OCI-LY1 (cell line): Measurements from ENCODE around the gene ZNF117.
"Not testable (repeated sequence)": the region's sequence is repeated elsewhere in the genome, so short reads cannot be mapped to it uniquely, and the experiment has no call there.

Experiments used
- H2AFZ ChIP-seq: fragments of 200-600 bp; sonication (generic), shearing (Covaris generic); 2 replicates; pipeline ENCODE4 v1.6.0; 2014; ENCODE audit warnings: antibody characterized with exemption, mild to moderate bottlenecking, low read length
- H3F3A ChIP-seq: fragments of 200-600 bp; sonication (generic), shearing (Covaris generic); 2 replicates; pipeline ENCODE4 v1.6.0; 2014; ENCODE audit warnings: mild to moderate bottlenecking, antibody characterized with exemption, low read length, moderate library complexity; ENCODE audit not compliant: insufficient read depth
- H3K27ac ChIP-seq: fragments of 200-600 bp; sonication (generic); 2 replicates; pipeline ENCODE4 v1.5.1; 2014; ENCODE audit warnings: low read length, mixed run types, mild to moderate bottlenecking, low read depth; ENCODE audit not compliant: poor library complexity, severe bottlenecking
- H3K27me3 ChIP-seq: fragments of 200-600 bp; sonication (generic); 2 replicates; pipeline ENCODE4 v1.6.0; 2014; ENCODE audit warnings: antibody characterized with exemption, mild to moderate bottlenecking, low read length, moderate library complexity; ENCODE audit not compliant: insufficient read depth
- H3K36me3 ChIP-seq: fragments of 200-600 bp; sonication (generic); 2 replicates; pipeline ENCODE4 v1.6.1; 2014; ENCODE audit warnings: mild to moderate bottlenecking, antibody characterized with exemption, low read length, moderate library complexity, mixed read lengths; ENCODE audit not compliant: insufficient read depth
- H3K4me1 ChIP-seq: fragments of 200-600 bp; sonication (generic); 2 replicates; pipeline ENCODE4 v1.5.1; 2014; ENCODE audit warnings: mild to moderate bottlenecking, low read length, moderate library complexity; ENCODE audit not compliant: insufficient read depth, severe bottlenecking
- H3K4me2 ChIP-seq: fragments of 200-600 bp; sonication (generic), shearing (Covaris generic); 2 replicates; pipeline ENCODE4 v1.6.1; 2014; ENCODE audit warnings: low read length
- H3K4me3 ChIP-seq: fragments of 200-600 bp; sonication (generic); 2 replicates; pipeline ENCODE4 v1.5.1; 2014; ENCODE audit warnings: low read length, low read depth, mild to moderate bottlenecking, mixed read lengths; ENCODE audit not compliant: poor library complexity, severe bottlenecking
- H3K79me2 ChIP-seq: fragments of 200-600 bp; shearing (Covaris generic); 2 replicates; pipeline ENCODE4 v1.6.1; 2016; ENCODE audit warnings: mixed run types, low read length, mixed read lengths; ENCODE audit not compliant: insufficient read depth
- H3K9ac ChIP-seq: fragments of 200-600 bp; sonication (generic), shearing (Covaris generic); 2 replicates; pipeline ENCODE4 v1.6.1; 2014; ENCODE audit warnings: mild to moderate bottlenecking, low read length, mixed read lengths
- H3K9me2 ChIP-seq: fragments of 200-600 bp; sonication (generic), shearing (Covaris generic); 2 replicates; pipeline ENCODE4 v1.6.1; 2014; ENCODE audit warnings: low read depth, mild to moderate bottlenecking, low read length, mixed read lengths
- H3K9me3 ChIP-seq: fragments of 200-600 bp; shearing (Covaris generic); 2 replicates; pipeline ENCODE4 v1.6.1; 2014; ENCODE audit warnings: low read length, mixed read lengths
- H4K20me1 ChIP-seq: fragments of 200-600 bp; sonication (generic), shearing (Covaris generic); 2 replicates; pipeline ENCODE4 v1.6.0; 2016; ENCODE audit warnings: mild to moderate bottlenecking, low read length; ENCODE audit not compliant: insufficient read depth
- CTCF ChIP-seq: fragments of 200-600 bp; sonication (generic), shearing (Covaris generic); IDR thresholded peaks from 2 replicates; pipeline ENCODE4 v1.5.1; 2017; ENCODE audit warnings: mild to moderate bottlenecking, antibody characterized with exemption, low read length, moderate library complexity, mixed read lengths
- EZH2 ChIP-seq: fragments of 200-600 bp; sonication (generic), shearing (Covaris generic); IDR thresholded peaks from 2 replicates; pipeline ENCODE4 v1.8.0; 2017; ENCODE audit warnings: borderline replicate concordance, mixed run types, mild to moderate bottlenecking, antibody characterized with exemption, low read length, moderate library complexity, mixed read lengths

Gene ZNF117

GRCh38 chr7:64946772-64947171 is 44.1 kb downstream of the ZNF117 start:
- Histone ChIP-seq H3K27ac (no peak overlapping the region), H4K20me1 (no peaks in the 10 kb centered on the region), H3K9me3 (no peaks in the 10 kb centered on the region), H3K27me3 (no peaks in the 10 kb centered on the region), H3K4me3 (no peak overlapping the region), H3K36me3 (no peaks in the 10 kb centered on the region), H3K9ac (no peak overlapping the region), H3F3A (no peaks in the 10 kb centered on the region), H3K4me1 (no peaks in the 10 kb centered on the region), H3K79me2 (no peaks in the 10 kb centered on the region), H2AFZ (no peak overlapping the region), H3K4me2 (no peak overlapping the region), H3K9me2 (no peaks in the 10 kb centered on the region)
- TF ChIP-seq EZH2 (no peak), CTCF (peak; percentile 59)

- no peaks in the 10 kb centered on the region for H3F3A ChIP-seq
- H3K79me2 ChIP-seq, result no peaks in the 10 kb centered on the region
- no peaks in the 10 kb centered on the region for H3K27me3 ChIP-seq
- TF ChIP-seq EZH2, result no peak
- no peak for TF ChIP-seq CTCF
- no peak overlapping the region for H3K27ac ChIP-seq
- H3K4me3 ChIP-seq, result no peak overlapping the region
- no peaks in the 10 kb centered on the region for H3K4me1 ChIP-seq
- no peak overlapping the region for H2AFZ ChIP-seq
- no peaks in the 10 kb centered on the region for H4K20me1 ChIP-seq
- no peaks in the 10 kb centered on the region for H3K9me2 ChIP-seq
- no peaks in the 10 kb centered on the region for H3K36me3 ChIP-seq
- H3K9me3 ChIP-seq, result no peaks in the 10 kb centered on the region
- H3K9ac ChIP-seq, result no peak overlapping the region
- no peak overlapping the region for H3K4me2 ChIP-seq
These were observed 45.2 kb downstream of the ZNF117 start for GRCh38 chr7:64945503-64946175.

- not testable (repeated sequence) for H3K9me3 ChIP-seq, H3K27me3 ChIP-seq, H3K4me3 ChIP-seq, H3K79me2 ChIP-seq, H3K4me1 ChIP-seq, H3K9ac ChIP-seq, H3K4me2 ChIP-seq, H4K20me1 ChIP-seq, H3K9me2 ChIP-seq, H3K36me3 ChIP-seq, H3F3A ChIP-seq, H2AFZ ChIP-seq, H3K27ac ChIP-seq
These were observed 46.0 kb downstream of the ZNF117 start for GRCh38 chr7:64944667-64945502.

GRCh38 chr7:64940021-64940420 is 50.8 kb downstream of the ZNF117 start:
- H3K36me3 ChIP-seq, H3F3A ChIP-seq, H3K9ac ChIP-seq, H4K20me1 ChIP-seq, H3K4me1 ChIP-seq, H3K27ac ChIP-seq, H2AFZ ChIP-seq, H3K4me2 ChIP-seq, H3K79me2 ChIP-seq, H3K27me3 ChIP-seq, H3K9me2 ChIP-seq, H3K4me3 ChIP-seq: not testable (repeated sequence)
- H3K9me3 ChIP-seq, result peaks cover 11% of the 10 kb centered on the region; the same call in 1 of the 2 replicates
